ENCODE results near the gene PAM. TPM values are rescaled to one million over a fixed set of nuclear protein-coding genes. Genes with fewer than 3 reads are reported as not detected.

PAM gene
- total RNA-seq, 1 experiment from 2014 or later: 90.0 TPM

DNA sequence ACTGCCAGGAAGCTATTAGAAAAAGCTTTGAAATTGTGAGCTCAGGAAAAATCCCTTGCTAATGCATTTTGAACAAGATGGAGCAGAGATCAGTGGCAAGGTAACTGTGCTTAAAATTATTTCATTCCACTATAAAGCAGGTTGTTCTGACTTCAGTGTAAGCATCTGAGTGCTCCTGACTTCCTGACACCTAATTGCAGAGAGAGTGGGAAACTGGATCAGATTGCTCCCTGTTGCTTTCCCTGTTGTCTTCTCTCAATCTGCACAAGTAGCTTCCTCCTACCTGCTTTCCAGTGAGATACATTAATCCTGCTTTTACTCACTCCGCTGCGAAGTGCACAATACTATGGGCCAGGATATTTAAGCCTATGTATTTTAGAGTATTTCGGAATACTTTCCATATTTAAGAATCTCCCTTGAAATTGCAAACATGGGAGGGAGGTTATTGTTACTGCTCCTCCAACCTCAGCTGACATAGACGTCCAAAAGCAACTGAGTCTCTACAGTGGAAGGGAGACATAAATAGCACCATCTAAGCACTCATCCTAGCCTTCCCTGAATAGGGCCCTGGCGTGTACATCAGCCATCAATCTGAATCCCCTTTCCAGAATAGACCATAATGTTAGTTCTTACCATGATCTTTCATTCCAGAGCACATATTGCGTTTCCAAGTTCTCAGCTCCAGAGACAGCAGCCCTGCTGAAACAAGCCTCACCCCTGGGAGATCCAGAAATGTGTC is 178.8 kb downstream of the PAM start:
- Histone ChIP-seq H3K36me3 (ENCODE audit: low read depth, low read length) (no peaks in the 10 kb centered on the region), H3K79me2 (ENCODE audit: low read length) (no peaks in the 10 kb centered on the region), H4K20me1 (ENCODE audit: low read length) (no peaks in the 10 kb centered on the region), H3K27me3 (ENCODE audit: low read length) (no peaks in the 10 kb centered on the region), H3K9me3 (ENCODE audit: low read length) (no peaks in the 10 kb centered on the region), H3K4me2 (ENCODE audit: low read length) (no peak overlapping the region), H3K4me3 (ENCODE audit: low read length) (no peak overlapping the region), H3F3A (ENCODE audit: low read length, unreplicated experiment) (no peaks in the 10 kb centered on the region), H3K4me1 (ENCODE audit: insufficient read depth, low read length) (no peaks in the 10 kb centered on the region), H3K27ac (ENCODE audit: low read length) (no peak overlapping the region), H3K9me2 (replicated peaks; ENCODE audit: low read length) (no peaks in the 10 kb centered on the region), H3K9ac (ENCODE audit: low read length) (no peak overlapping the region), H2AFZ (ENCODE audit: low read length) (no peak overlapping the region)
- DNase-seq (no peak), ATAC-seq (no peak)
- BruUV-seq (replicated peaks): no TSS peak
- ChIA-PET CTCF (interaction anchor here (0.6 kb wide), 1 partner anchor 66 kb away, joined by 3 read pairs; no protein-coding TSS in a partner anchor), POLR2A (ENCODE audit: unreplicated experiment) (no interaction called here)
- TF ChIP-seq EZH2 (IDR thresholded peaks at IDR 0.05; ENCODE audit: low read length, unreplicated experiment): no peak
- no peak for TF ChIP-seq EZH2phosphoT487 (IDR thresholded peaks at IDR 0.05; ENCODE audit: borderline replicate concordance, low read length)
- TF ChIP-seq, protein P1, sequence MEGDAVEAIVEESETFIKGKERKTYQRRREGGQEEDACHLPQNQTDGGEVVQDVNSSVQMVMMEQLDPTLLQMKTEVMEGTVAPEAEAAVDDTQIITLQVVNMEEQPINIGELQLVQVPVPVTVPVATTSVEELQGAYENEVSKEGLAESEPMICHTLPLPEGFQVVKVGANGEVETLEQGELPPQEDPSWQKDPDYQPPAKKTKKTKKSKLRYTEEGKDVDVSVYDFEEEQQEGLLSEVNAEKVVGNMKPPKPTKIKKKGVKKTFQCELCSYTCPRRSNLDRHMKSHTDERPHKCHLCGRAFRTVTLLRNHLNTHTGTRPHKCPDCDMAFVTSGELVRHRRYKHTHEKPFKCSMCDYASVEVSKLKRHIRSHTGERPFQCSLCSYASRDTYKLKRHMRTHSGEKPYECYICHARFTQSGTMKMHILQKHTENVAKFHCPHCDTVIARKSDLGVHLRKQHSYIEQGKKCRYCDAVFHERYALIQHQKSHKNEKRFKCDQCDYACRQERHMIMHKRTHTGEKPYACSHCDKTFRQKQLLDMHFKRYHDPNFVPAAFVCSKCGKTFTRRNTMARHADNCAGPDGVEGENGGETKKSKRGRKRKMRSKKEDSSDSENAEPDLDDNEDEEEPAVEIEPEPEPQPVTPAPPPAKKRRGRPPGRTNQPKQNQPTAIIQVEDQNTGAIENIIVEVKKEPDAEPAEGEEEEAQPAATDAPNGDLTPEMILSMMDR (conservative IDR thresholded peaks at IDR 0.05; ENCODE audit: low read depth, low read length): no peak
- intact Hi-C loops (cut with micrococcal nuclease): no loop called here

DNA sequence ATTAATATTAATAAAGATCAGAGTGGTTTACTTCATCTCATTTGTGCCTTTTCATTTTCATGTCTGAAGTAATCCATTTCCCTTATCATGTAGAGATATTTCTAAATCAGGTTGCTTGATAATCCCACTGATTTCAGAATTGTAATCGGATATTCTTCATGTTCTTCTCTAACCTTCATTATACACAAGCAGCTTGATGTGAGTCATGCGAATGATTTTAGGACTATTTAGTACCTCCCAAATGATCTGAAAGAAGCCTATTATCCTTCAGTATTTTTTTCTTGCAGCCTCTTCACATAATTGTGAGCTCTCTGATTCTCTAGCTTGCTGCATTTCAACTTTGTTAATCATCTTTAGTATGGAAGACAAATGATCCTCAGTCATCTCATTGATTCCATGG is 182.8 kb downstream of the PAM start:
- H3K27ac ChIP-seq (ENCODE audit: low read length): no peak overlapping the region
- H3K79me2 ChIP-seq (ENCODE audit: low read length): no peaks in the 10 kb centered on the region
- no peak for ATAC-seq
- intact Hi-C loops (cut with micrococcal nuclease): no loop called here
- no TSS peak for BruUV-seq (replicated peaks)
- no peak for TF ChIP-seq EZH2phosphoT487 (IDR thresholded peaks at IDR 0.05; ENCODE audit: borderline replicate concordance, low read length)
- TF ChIP-seq, protein P1 (conservative IDR thresholded peaks at IDR 0.05; ENCODE audit: low read depth, low read length): no peak
- TF ChIP-seq EZH2 (IDR thresholded peaks at IDR 0.05; ENCODE audit: low read length, unreplicated experiment): no peak
- H3K9me2 ChIP-seq (replicated peaks; ENCODE audit: low read length): no peaks in the 10 kb centered on the region
- no peak overlapping the region for H2AFZ ChIP-seq (ENCODE audit: low read length)
- H3K27me3 ChIP-seq (ENCODE audit: low read length): no peaks in the 10 kb centered on the region
- no peaks in the 10 kb centered on the region for H3F3A ChIP-seq (ENCODE audit: low read length, unreplicated experiment)
- no peak for DNase-seq
- ChIA-PET POLR2A (ENCODE audit: unreplicated experiment) (no interaction called here), CTCF (no interaction called here)
- H3K4me2 ChIP-seq (ENCODE audit: low read length): no peak overlapping the region
- H3K9me3 ChIP-seq (ENCODE audit: low read length): no peaks in the 10 kb centered on the region
- no peaks in the 10 kb centered on the region for H3K36me3 ChIP-seq (ENCODE audit: low read depth, low read length)
- no peak overlapping the region for H3K4me3 ChIP-seq (ENCODE audit: low read length)
- H3K9ac ChIP-seq (ENCODE audit: low read length): no peak overlapping the region
- no peaks in the 10 kb centered on the region for H4K20me1 ChIP-seq (ENCODE audit: low read length)
- no peaks in the 10 kb centered on the region for H3K4me1 ChIP-seq (ENCODE audit: insufficient read depth, low read length)

DNA sequence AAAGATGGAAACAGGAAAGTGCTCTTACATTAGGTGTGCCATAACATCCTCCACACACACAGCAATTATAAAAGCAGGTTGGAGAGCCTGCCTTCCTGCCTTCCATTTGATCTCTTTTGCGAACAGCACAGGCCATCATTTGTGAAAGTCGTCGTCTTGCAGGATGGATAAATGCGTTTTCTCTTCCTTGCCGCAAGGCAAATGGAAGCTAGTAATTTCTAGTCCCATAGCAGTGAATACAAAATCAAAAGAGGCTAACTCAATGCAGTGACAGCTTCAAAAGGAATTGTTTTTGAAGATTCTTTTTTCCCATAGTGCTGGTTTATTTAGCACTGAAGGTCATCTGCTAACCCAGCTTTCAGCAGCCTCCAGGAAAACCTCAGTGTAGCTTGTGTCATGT is 186.0 kb downstream of the PAM start:
- BruUV-seq (replicated peaks): no TSS peak
- H3K36me3 ChIP-seq (ENCODE audit: low read depth, low read length): no peaks in the 10 kb centered on the region
- no peaks in the 10 kb centered on the region for H3K4me1 ChIP-seq (ENCODE audit: insufficient read depth, low read length)
- H3K9me3 ChIP-seq (ENCODE audit: low read length): no peaks in the 10 kb centered on the region
- DNase-seq (no peak), ATAC-seq (no peak)
- no peaks in the 10 kb centered on the region for H3F3A ChIP-seq (ENCODE audit: low read length, unreplicated experiment)
- no peak overlapping the region for H3K4me3 ChIP-seq (ENCODE audit: low read length)
- ChIA-PET POLR2A (ENCODE audit: unreplicated experiment) (interaction anchor here (0.6 kb wide), 1 partner anchor 38 kb away, joined by 7 read pairs; no protein-coding TSS in a partner anchor), CTCF (no interaction called here)
- H4K20me1 ChIP-seq (ENCODE audit: low read length): no peaks in the 10 kb centered on the region
- no peak overlapping the region for H3K9ac ChIP-seq (ENCODE audit: low read length)
- H3K27me3 ChIP-seq (ENCODE audit: low read length): no peaks in the 10 kb centered on the region
- no peaks in the 10 kb centered on the region for H3K79me2 ChIP-seq (ENCODE audit: low read length)
- no peak overlapping the region for H3K27ac ChIP-seq (ENCODE audit: low read length)
- intact Hi-C loops (cut with micrococcal nuclease): no loop called here
- H3K4me2 ChIP-seq (ENCODE audit: low read length): no peak overlapping the region
- H3K9me2 ChIP-seq (replicated peaks; ENCODE audit: low read length): no peaks in the 10 kb centered on the region
- no peak for TF ChIP-seq EZH2 (IDR thresholded peaks at IDR 0.05; ENCODE audit: low read length, unreplicated experiment)
- TF ChIP-seq, protein P1 (conservative IDR thresholded peaks at IDR 0.05; ENCODE audit: low read depth, low read length): no peak
- TF ChIP-seq EZH2phosphoT487 (IDR thresholded peaks at IDR 0.05; ENCODE audit: borderline replicate concordance, low read length): no peak
- no peak overlapping the region for H2AFZ ChIP-seq (ENCODE audit: low read length)

Measured in PC-3 (cell line).